Tibial nerve (tissue), 4 donors: ENCODE measurements around the gene NEK3. TPM values are rescaled to one million over a fixed set of nuclear protein-coding genes. Genes with fewer than 3 reads are reported as not detected.
"Not testable (repeated sequence)": the region's sequence is repeated elsewhere in the genome, so short reads cannot be mapped to it uniquely, and the experiment has no call there.

Experiments
- DNase-seq, 2 donors: peaks; one replicate each; pipeline ENCODE4 v3.0.0-alpha.2; 2019; ENCODE audit warnings: low spot score in 2 of 2
- H3K27ac ChIP-seq, 4 donors: fragments of 200-600 bp; sonication (generic) in 3 of 4; one replicate each; pipeline ENCODE4 v1.5.1; 2017 to 2019; ENCODE audit warnings: mild to moderate bottlenecking in 1 of 4
- H3K27me3 ChIP-seq, 2 donors: fragments of 200-600 bp; sonication (generic) in 1 of 2; one replicate each; pipeline versions ENCODE4 v1.5.1 to v1.6.0; 2017 to 2019
- H3K36me3 ChIP-seq, 3 donors: fragments of 200-600 bp; sonication (generic); one replicate each; pipeline ENCODE4 v1.5.1; 2018 to 2019
- H3K4me1 ChIP-seq, 4 donors: fragments of 200-600 bp; sonication (generic) in 3 of 4; one replicate each; pipeline ENCODE4 v1.5.1; 2017 to 2019
- H3K4me3 ChIP-seq, 4 donors: fragments of 200-600 bp; sonication (generic) in 3 of 4; one replicate each; pipeline ENCODE4 v1.5.1; 2017 to 2019; ENCODE audit warnings: mild to moderate bottlenecking in 1 of 4, moderate library complexity in 1 of 4
- H3K9me3 ChIP-seq, 4 donors: fragments of 200-600 bp; sonication (generic) in 3 of 4; one replicate each; pipeline ENCODE4 v1.5.1; 2017 to 2019
- EP300 ChIP-seq, 2 donors: sonication (generic); formaldehyde crosslinking; IDR thresholded peaks; one replicate each; pipeline ENCODE4 v1.6.1; 2017; ENCODE audit warnings: antibody characterized with exemption in 2 of 2, mild to moderate bottlenecking in 1 of 2
- POLR2A ChIP-seq, 2 donors: fragments of 450-650 bp; IDR thresholded peaks; one replicate each; pipeline ENCODE4 v1.6.1; 2017; ENCODE audit warnings: antibody characterized with exemption in 2 of 2, mild to moderate bottlenecking in 2 of 2, moderate library complexity in 2 of 2
- whole genome bisulfite sequencing, 2 donors: methylation state at CpG; one replicate each; pipeline ENCODE4 v1.1.5; 2018; 5-methylcytosine and 5-hydroxymethylcytosine counted together
- total RNA-seq, 4 donors: library from RNA; depleted of rRNA; stranded (reverse); fragments of >200 nt; gene quantifications; one replicate each; pipeline ENCODE4 v1.1.0, GENCODE V29; 2016
- TF ChIP-seq, protein P1 (sequence below), 5 experiments: fragments of 200-600 bp in 3 of 5; fragments of 450-650 bp in 2 of 5; sonication (generic) in 3 of 5; IDR thresholded peaks; one replicate each; pipeline ENCODE4 v1.5.1; 2016 to 2019; ENCODE audit warnings: antibody characterized with exemption in 5 of 5, mild to moderate bottlenecking in 3 of 5, moderate library complexity in 2 of 5

NEK3 gene
- 10 to 100 TPM; 22.0 to 49.8 (median 36.7) TPM for total RNA-seq

GRCh38 chr13:52159159-52159982, at the start of gene NEK3:
Gene NEK3, minus strand, starts transcription at chr13:52159597. Its CDS starts 3,406 bp downstream, at chr13:52156191.
- H3K9me3 ChIP-seq: no peaks in the 10 kb centered on the region
- peaks cover 0 to 11% (median 0%) of the 10 kb centered on the region in 3 donors for H3K36me3 ChIP-seq
- H3K4me1 ChIP-seq: peaks cover 0 to 63% (median 12%) of the 10 kb centered on the region in 4 donors
- peak; percentile 41 to 44 for DNase-seq
- H3K27ac ChIP-seq: peak within 1 kb of the TSS; percentile 85 to 98 (median 89)
- peak within 1 kb of the TSS; percentile 61 to 96 (median 79) for H3K4me3 ChIP-seq
- 3 to 5% methylated on average over 49 to 70 of the region's 74 CpGs for WGBS, 2 donors
- no peaks in the 10 kb centered on the region for H3K27me3 ChIP-seq
- TF ChIP-seq, protein P1, sequence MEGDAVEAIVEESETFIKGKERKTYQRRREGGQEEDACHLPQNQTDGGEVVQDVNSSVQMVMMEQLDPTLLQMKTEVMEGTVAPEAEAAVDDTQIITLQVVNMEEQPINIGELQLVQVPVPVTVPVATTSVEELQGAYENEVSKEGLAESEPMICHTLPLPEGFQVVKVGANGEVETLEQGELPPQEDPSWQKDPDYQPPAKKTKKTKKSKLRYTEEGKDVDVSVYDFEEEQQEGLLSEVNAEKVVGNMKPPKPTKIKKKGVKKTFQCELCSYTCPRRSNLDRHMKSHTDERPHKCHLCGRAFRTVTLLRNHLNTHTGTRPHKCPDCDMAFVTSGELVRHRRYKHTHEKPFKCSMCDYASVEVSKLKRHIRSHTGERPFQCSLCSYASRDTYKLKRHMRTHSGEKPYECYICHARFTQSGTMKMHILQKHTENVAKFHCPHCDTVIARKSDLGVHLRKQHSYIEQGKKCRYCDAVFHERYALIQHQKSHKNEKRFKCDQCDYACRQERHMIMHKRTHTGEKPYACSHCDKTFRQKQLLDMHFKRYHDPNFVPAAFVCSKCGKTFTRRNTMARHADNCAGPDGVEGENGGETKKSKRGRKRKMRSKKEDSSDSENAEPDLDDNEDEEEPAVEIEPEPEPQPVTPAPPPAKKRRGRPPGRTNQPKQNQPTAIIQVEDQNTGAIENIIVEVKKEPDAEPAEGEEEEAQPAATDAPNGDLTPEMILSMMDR (IDR thresholded peaks at IDR 0.05): peak in 2 of 5 experiments; percentile 4 to 9
- TF ChIP-seq POLR2A (IDR thresholded peaks at IDR 0.05) (no peak), EP300 (IDR thresholded peaks at IDR 0.05) (peak in 1 of 2 donors; percentile 9)

DNA sequence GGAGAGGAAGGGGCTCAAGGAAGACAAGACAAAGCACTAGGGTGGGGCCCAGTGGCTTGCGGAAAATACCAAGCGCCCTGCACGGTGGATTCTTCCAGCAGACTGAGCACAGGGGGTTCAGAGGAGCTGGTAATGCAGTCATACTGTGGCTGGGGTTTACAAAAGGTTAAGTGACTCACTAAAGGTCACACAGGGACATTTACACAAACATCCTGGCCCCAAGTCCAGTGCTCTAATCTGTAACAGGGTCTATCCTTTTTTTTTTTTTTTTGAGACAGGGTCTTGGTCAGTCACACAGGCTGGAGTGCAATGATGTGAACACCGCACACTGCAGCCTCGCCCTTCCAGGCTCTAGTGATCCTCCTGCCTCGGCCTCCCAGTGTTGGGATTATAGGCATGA, 49.0 kb upstream of the NEK3 start:
- 81 to 82% methylated on average over 6 of the region's 6 CpGs for WGBS, 2 donors
- not testable (repeated sequence) for H3K4me1 ChIP-seq

DNA sequence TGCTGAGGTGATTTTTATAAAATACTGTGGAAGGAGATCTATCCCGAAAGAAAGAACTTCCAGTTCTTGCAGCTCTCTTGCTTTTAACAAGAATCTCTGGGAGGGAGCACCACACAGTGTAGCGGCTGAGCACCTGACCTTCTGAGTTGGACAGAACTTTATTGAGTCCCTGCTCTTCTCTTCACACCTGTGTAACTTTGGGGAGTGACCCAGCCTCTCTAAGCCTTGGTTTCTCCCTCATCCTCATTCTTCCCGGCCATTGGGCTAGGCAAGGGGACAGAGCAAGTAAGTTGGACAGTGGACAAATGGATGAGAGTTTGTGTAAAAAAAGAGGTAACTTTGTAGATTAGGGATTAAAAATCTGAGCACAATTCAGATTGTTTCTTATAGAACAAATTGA, 48.5 kb upstream of the NEK3 start:
- not testable (repeated sequence) for H3K36me3 ChIP-seq, H3K9me3 ChIP-seq, H3K27me3 ChIP-seq, H3K4me3 ChIP-seq, DNase-seq, H3K27ac ChIP-seq, H3K4me1 ChIP-seq
- WGBS, 2 donors: 89 to 94% methylated on average over 3 of the region's 3 CpGs

More for the DNA sequence above, 49.0 kb upstream of the NEK3 start:
- H3K9me3 ChIP-seq, H3K27ac ChIP-seq, DNase-seq, H3K4me3 ChIP-seq, H3K36me3 ChIP-seq, H3K27me3 ChIP-seq: not testable (repeated sequence)

- H3K9me3 ChIP-seq, H3K27me3 ChIP-seq, H3K36me3 ChIP-seq, H3K4me3 ChIP-seq, DNase-seq, H3K4me1 ChIP-seq, H3K27ac ChIP-seq: not testable (repeated sequence)
- WGBS, 2 donors: 92 to 94% methylated on average over 2 of the region's 2 CpGs
Measured at GRCh38 chr13:52207337-52207736, 47.9 kb upstream of the NEK3 start.

- WGBS, 2 donors: 74 to 84% methylated on average over 4 of the region's 4 CpGs
- H3K4me1 ChIP-seq, H3K4me3 ChIP-seq, DNase-seq, H3K27me3 ChIP-seq, H3K36me3 ChIP-seq, H3K27ac ChIP-seq, H3K9me3 ChIP-seq: not testable (repeated sequence)
Measured at GRCh38 chr13:52204546-52204945, 45.1 kb upstream of the NEK3 start.

DNA sequence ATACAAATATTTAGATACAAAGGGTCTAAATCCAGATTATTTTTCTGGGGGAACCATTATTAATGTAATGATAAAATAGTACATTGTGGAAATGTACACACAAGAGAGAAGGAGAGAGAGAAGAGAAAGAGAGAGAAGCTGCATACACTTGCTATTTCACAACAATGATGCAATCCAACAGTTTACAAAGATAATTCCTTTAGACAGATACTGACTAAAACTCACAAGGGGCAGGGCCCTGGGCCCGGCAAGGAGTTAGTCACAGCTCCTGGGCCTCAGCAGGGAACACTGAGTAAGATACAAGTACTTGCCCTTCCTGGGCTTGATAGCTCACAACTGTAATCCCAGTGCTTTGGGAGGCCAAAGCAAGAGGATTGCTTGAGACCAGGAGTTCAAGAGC, 44.5 kb upstream of the NEK3 start:
- 44 to 56% methylated on average over 1 of the region's 1 CpG for WGBS, 2 donors
- not testable (repeated sequence) for DNase-seq, H3K4me3 ChIP-seq, H3K27ac ChIP-seq, H3K36me3 ChIP-seq, H3K27me3 ChIP-seq, H3K4me1 ChIP-seq, H3K9me3 ChIP-seq

DNA sequence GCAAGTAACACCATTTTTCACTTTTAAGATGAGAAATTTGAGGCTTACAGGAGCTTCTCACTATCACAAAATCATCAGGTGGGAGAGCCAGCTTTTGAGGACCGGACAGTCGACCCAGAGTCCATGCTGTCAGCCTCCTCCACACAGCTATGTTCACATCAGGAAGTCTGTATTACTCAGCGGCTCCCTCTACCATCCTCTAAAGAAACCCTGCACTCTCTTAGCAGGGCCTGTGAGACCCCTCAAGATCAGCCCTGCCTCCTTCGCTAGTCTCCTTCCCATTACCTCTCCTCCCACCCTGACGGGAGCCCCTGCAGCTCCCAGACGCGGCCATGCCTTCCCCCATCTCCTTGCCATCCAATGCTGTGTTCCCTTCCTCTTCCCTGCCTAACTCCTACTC, 43.1 kb upstream of the NEK3 start:
- H3K4me1 ChIP-seq: not testable (repeated sequence)
- 34 to 35% methylated on average over 7 of the region's 7 CpGs for WGBS, 2 donors

DNA sequence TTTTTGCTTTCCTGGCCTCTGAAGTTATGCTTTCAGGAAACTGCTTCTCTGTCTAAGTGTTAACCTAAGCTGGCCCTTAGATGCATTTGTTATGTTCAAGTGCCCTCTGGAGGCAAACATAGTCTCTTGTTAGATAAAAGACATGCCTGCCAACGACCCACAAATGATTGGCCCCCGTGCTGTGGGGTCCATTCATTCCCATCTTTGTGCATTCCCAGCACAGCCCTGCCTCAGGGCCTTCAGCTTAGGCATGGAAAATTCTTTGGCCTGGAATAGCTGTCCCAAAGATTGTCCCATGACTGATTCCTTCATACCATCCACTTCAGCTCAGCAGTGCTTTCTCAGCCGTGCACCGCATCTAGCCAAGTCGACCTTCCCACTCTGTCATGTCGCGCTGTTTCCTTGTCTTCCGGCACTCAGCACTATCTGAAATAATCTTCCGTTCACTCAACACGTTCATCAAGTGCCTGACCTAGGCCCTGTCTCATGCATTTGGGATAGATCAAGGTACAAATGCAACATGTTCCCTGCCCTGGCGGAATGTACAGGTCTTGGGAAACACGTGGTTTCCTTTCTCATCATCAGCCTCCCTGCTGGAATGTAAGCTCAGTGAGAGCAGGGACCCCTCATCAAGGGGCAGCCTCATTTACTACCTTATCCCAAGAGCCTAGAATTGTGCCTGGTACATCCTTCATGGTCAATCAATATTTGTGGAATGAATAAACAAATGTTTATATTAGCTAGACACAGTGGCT, 42.2 kb upstream of the NEK3 start:
- H3K4me3 ChIP-seq, H3K9me3 ChIP-seq, DNase-seq, H3K36me3 ChIP-seq, H3K27ac ChIP-seq, H3K4me1 ChIP-seq, H3K27me3 ChIP-seq: not testable (repeated sequence)
- 52 to 54% methylated on average over 12 of the region's 12 CpGs for WGBS, 2 donors
- TF ChIP-seq, protein P1 (IDR thresholded peaks at IDR 0.05): peak in 2 of 5 experiments; percentile 30 to 38

More for the DNA sequence above, 43.1 kb upstream of the NEK3 start:
- H3K4me3 ChIP-seq, H3K27me3 ChIP-seq, H3K36me3 ChIP-seq, H3K27ac ChIP-seq, DNase-seq, H3K9me3 ChIP-seq: not testable (repeated sequence)
